ENCODE results near the gene SFT2D1. TPM values are rescaled to one million over a fixed set of nuclear protein-coding genes. Genes with fewer than 3 reads are reported as not detected.

SFT2D1 gene
- total RNA-seq, 1 experiment from 2014 or later = 54.1 TPM

DNA sequence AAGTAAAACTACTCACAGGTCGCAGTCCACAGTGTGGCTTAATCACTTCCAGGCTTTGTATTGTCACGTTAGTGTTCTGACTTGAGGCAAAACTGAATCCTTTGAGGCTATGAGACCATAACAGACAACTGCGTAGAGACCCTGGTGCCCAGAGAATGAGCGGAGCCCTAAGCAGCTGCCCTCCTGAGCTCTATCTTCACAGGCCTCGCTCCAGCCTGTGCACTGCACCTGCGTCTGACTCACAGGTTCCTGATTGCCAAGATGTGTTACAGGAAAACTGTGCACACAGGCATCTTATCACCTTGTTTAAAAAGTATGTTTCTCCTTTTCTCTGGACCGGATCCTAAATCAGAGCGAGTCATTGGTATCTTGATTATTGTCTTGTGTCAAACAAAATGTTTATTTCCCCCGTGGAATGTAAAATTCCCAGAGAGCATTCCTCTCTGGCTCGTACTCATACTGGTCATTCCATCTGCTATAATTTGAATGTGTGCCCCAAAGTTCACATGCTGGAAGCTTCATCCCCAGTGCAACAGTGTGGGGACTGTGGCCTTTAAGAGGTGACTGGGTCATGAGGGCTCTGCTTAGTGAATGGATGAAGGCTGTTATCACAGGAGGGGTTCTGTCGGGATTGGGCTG is 59.8 kb downstream of the SFT2D1 start:
- in situ Hi-C loops (cut with HindIII; ENCODE audit: low pct_unique_long_range_greater_than_20kb, low sequenced_read_pairs) = no loop called here
- no peak overlapping the region for H3K27ac ChIP-seq (ENCODE audit: low read length)
- H3K9me3 ChIP-seq (ENCODE audit: control insufficient read depth, insufficient read depth, low read depth, low read length) = no peaks in the 10 kb centered on the region
- CTCF ChIA-PET = no interaction called here
- peaks cover 4% of the 10 kb centered on the region; the same call in 1 of the 2 replicates for H3K27me3 ChIP-seq (ENCODE audit: control insufficient read depth, insufficient read depth, low read length)
- POLR2A ChIA-PET = no interaction called here
- no TSS peak for BruUV-seq (replicated peaks)
- H3K4me3 ChIP-seq (ENCODE audit: low read depth in 2 of 2, low read length in 2 of 2) = no peak overlapping the region
- TF ChIP-seq, protein P1, sequence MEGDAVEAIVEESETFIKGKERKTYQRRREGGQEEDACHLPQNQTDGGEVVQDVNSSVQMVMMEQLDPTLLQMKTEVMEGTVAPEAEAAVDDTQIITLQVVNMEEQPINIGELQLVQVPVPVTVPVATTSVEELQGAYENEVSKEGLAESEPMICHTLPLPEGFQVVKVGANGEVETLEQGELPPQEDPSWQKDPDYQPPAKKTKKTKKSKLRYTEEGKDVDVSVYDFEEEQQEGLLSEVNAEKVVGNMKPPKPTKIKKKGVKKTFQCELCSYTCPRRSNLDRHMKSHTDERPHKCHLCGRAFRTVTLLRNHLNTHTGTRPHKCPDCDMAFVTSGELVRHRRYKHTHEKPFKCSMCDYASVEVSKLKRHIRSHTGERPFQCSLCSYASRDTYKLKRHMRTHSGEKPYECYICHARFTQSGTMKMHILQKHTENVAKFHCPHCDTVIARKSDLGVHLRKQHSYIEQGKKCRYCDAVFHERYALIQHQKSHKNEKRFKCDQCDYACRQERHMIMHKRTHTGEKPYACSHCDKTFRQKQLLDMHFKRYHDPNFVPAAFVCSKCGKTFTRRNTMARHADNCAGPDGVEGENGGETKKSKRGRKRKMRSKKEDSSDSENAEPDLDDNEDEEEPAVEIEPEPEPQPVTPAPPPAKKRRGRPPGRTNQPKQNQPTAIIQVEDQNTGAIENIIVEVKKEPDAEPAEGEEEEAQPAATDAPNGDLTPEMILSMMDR (IDR thresholded peaks at IDR 0.05) = no peak
- no peak for TF ChIP-seq SIN3A (IDR thresholded peaks at IDR 0.05; ENCODE audit: borderline replicate concordance, insufficient read depth, low read depth, low read length)
- no peak for TF ChIP-seq POLR2AphosphoS5 (IDR thresholded peaks at IDR 0.05; ENCODE audit: low read depth, low read length)
- TF ChIP-seq, protein P2, sequence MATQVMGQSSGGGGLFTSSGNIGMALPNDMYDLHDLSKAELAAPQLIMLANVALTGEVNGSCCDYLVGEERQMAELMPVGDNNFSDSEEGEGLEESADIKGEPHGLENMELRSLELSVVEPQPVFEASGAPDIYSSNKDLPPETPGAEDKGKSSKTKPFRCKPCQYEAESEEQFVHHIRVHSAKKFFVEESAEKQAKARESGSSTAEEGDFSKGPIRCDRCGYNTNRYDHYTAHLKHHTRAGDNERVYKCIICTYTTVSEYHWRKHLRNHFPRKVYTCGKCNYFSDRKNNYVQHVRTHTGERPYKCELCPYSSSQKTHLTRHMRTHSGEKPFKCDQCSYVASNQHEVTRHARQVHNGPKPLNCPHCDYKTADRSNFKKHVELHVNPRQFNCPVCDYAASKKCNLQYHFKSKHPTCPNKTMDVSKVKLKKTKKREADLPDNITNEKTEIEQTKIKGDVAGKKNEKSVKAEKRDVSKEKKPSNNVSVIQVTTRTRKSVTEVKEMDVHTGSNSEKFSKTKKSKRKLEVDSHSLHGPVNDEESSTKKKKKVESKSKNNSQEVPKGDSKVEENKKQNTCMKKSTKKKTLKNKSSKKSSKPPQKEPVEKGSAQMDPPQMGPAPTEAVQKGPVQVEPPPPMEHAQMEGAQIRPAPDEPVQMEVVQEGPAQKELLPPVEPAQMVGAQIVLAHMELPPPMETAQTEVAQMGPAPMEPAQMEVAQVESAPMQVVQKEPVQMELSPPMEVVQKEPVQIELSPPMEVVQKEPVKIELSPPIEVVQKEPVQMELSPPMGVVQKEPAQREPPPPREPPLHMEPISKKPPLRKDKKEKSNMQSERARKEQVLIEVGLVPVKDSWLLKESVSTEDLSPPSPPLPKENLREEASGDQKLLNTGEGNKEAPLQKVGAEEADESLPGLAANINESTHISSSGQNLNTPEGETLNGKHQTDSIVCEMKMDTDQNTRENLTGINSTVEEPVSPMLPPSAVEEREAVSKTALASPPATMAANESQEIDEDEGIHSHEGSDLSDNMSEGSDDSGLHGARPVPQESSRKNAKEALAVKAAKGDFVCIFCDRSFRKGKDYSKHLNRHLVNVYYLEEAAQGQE (IDR thresholded peaks at IDR 0.05; ENCODE audit: insufficient read depth in 1 of 2, low read depth in 2 of 2, low read length in 1 of 2) = no peak
- no peak for TF ChIP-seq TCF7L2 (IDR thresholded peaks at IDR 0.05; ENCODE audit: low read depth, low read length)
- DNase-seq (ENCODE audit: low read depth, low spot score) (no peak), ATAC-seq (no peak)
- intact Hi-C loops (cut with micrococcal nuclease; ENCODE audit: unreplicated experiment) = no loop called here
- H3K36me3 ChIP-seq (ENCODE audit: control insufficient read depth, insufficient read depth, low read length) = no peaks in the 10 kb centered on the region
- no peaks in the 10 kb centered on the region for H3K4me1 ChIP-seq (ENCODE audit: control insufficient read depth, insufficient read depth, low read length)

DNA sequence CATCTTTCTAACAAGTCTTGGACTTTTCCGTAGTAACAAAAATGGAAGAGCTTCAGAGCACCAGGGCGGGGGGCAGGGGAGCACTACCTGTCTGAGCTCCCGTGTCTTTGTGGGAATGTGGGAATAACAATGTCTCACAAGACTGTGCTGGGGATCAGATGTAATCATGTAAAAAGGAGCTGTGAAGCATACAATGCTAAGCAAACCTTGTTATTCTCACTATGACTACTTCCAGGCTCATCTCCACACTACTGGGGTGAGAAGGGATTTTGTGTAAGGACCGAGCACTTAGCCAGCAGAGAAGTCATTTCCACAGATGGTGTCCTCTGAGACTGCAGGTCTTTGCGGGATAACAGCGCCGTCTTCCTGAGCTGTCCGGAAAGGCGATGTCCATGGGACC is 61.2 kb downstream of the SFT2D1 start:
- Histone ChIP-seq H3K27ac (ENCODE audit: low read length) (no peak overlapping the region), H3K27me3 (ENCODE audit: control insufficient read depth, insufficient read depth, low read length) (peaks cover 4% of the 10 kb centered on the region; the same call in 1 of the 2 replicates), H3K36me3 (ENCODE audit: control insufficient read depth, insufficient read depth, low read length) (no peaks in the 10 kb centered on the region), H3K9me3 (ENCODE audit: control insufficient read depth, insufficient read depth, low read depth, low read length) (no peaks in the 10 kb centered on the region), H3K4me1 (ENCODE audit: control insufficient read depth, insufficient read depth, low read length) (no peaks in the 10 kb centered on the region), H3K4me3 (ENCODE audit: low read depth in 2 of 2, low read length in 2 of 2) (no peak overlapping the region)
- POLR2A ChIA-PET = no interaction called here
- DNase-seq (ENCODE audit: low read depth, low spot score) (no peak), ATAC-seq (no peak)
- BruUV-seq (replicated peaks) = no TSS peak
- CTCF ChIA-PET = interaction anchor here (0.9 to 1.4 kb wide), 2 partner anchors 100 to 119 kb away, joined by 3 read pairs; no protein-coding TSS in a partner anchor
- TF ChIP-seq SIN3A (IDR thresholded peaks at IDR 0.05; ENCODE audit: borderline replicate concordance, insufficient read depth, low read depth, low read length) = no peak
- TF ChIP-seq TCF7L2 (IDR thresholded peaks at IDR 0.05; ENCODE audit: low read depth, low read length) = no peak
- TF ChIP-seq, protein P2 (IDR thresholded peaks at IDR 0.05; ENCODE audit: insufficient read depth in 1 of 2, low read depth in 2 of 2, low read length in 1 of 2) = no peak
- TF ChIP-seq, protein P1 (IDR thresholded peaks at IDR 0.05) = no peak
- TF ChIP-seq POLR2AphosphoS5 (IDR thresholded peaks at IDR 0.05; ENCODE audit: low read depth, low read length) = no peak
- in situ Hi-C loops (cut with HindIII; ENCODE audit: low pct_unique_long_range_greater_than_20kb, low sequenced_read_pairs) = no loop called here
- intact Hi-C loops (cut with micrococcal nuclease; ENCODE audit: unreplicated experiment) = no loop called here

Measured in Panc1 (cell line).